Astrocyte (in vitro differentiated cells and primary cell): Measurements from ENCODE around the gene DSE. TPM values are rescaled to one million over a fixed set of nuclear protein-coding genes. Genes with fewer than 3 reads are reported as not detected.

Experiments
- DNase-seq: peaks from one replicate; pipeline ENCODE4 v3.0.0-alpha.2; 2010; ENCODE audit warnings: low read depth
- FAIRE-seq: peaks from 2 replicates; lab custom pipeline; 2011; peaks lifted over from hg19 to GRCh38; lab: Jason Lieb, UNC
- H2AFZ ChIP-seq: 2 replicates; pipeline ENCODE4 v1.6.0; 2012; ENCODE audit warnings: low read depth, low read length, inconsistent platforms
- H3K27ac ChIP-seq: 2 replicates; pipeline ENCODE4 v1.5.1; 2011; ENCODE audit warnings: low read depth, low read length, inconsistent platforms
- H3K27me3 ChIP-seq: 2 replicates; pipeline ENCODE4 v1.6.0; 2011; ENCODE audit warnings: low read length, inconsistent platforms; ENCODE audit not compliant: insufficient read depth
- H3K36me3 ChIP-seq: 2 replicates; pipeline ENCODE4 v1.5.1; 2011; ENCODE audit warnings: low read length, inconsistent platforms; ENCODE audit not compliant: insufficient read depth
- H3K4me1 ChIP-seq: 2 replicates; pipeline ENCODE4 v1.5.1; 2011; ENCODE audit warnings: low read length, inconsistent platforms; ENCODE audit not compliant: insufficient read depth
- H3K4me2 ChIP-seq: 2 replicates; pipeline ENCODE4 v1.6.0; 2012; ENCODE audit warnings: low read length, inconsistent platforms
- H3K4me3 ChIP-seq: 2 replicates; pipeline ENCODE4 v1.5.1; 2011; ENCODE audit warnings: low read depth, mild to moderate bottlenecking, low read length, inconsistent platforms; ENCODE audit not compliant: insufficient read depth
- H3K79me2 ChIP-seq: 2 replicates; pipeline ENCODE4 v1.6.0; 2012; ENCODE audit warnings: mild to moderate bottlenecking, low read length, inconsistent platforms; ENCODE audit not compliant: insufficient read depth
- H3K9ac ChIP-seq: 2 replicates; pipeline ENCODE4 v1.6.0; 2012; ENCODE audit warnings: mild to moderate bottlenecking, low read length, inconsistent platforms
- H3K9me3 ChIP-seq: 2 replicates; pipeline ENCODE4 v1.5.1; 2012; ENCODE audit warnings: low read depth, mild to moderate bottlenecking, low read length, inconsistent platforms; ENCODE audit not compliant: insufficient read depth
- H4K20me1 ChIP-seq: 2 replicates; pipeline ENCODE4 v1.6.0; 2012; ENCODE audit warnings: low read length, inconsistent platforms; ENCODE audit not compliant: insufficient read depth
- H3K27ac Mint-ChIP-seq: one replicate; pipeline ENCODE4 v1.8.0; 2021; ENCODE audit warnings: mild to moderate bottlenecking, mixed read lengths; ENCODE audit not compliant: unreplicated experiment
- H3K27me3 Mint-ChIP-seq: one replicate; pipeline ENCODE4 v1.8.0; 2021; ENCODE audit warnings: low read depth, mixed read lengths; ENCODE audit not compliant: unreplicated experiment
- H3K36me3 Mint-ChIP-seq: one replicate; pipeline ENCODE4 v1.8.0; 2021; ENCODE audit warnings: low read depth, mixed read lengths; ENCODE audit not compliant: unreplicated experiment
- H3K4me1 Mint-ChIP-seq: one replicate; pipeline ENCODE4 v1.8.0; 2021; ENCODE audit warnings: low read depth, mixed read lengths; ENCODE audit not compliant: unreplicated experiment
- H3K4me3 Mint-ChIP-seq: one replicate; pipeline ENCODE4 v1.8.0; 2021; ENCODE audit warnings: mild to moderate bottlenecking, moderate library complexity, mixed read lengths; ENCODE audit not compliant: unreplicated experiment
- H3K9me3 Mint-ChIP-seq: one replicate; pipeline ENCODE4 v1.8.0; 2021; ENCODE audit warnings: mild to moderate bottlenecking, mixed read lengths; ENCODE audit not compliant: unreplicated experiment
- CTCF ChIP-seq: IDR thresholded peaks from 2 replicates; pipeline ENCODE4 v1.5.1; 2011; ENCODE audit warnings: low read depth, mild to moderate bottlenecking, inconsistent platforms, low read length, moderate library complexity; ENCODE audit not compliant: insufficient read depth
- EZH2 ChIP-seq: IDR thresholded peaks from 2 replicates; pipeline ENCODE4 v1.6.1; 2012; ENCODE audit warnings: mild to moderate bottlenecking, low read length, inconsistent platforms; ENCODE audit not compliant: insufficient read depth
- total RNA-seq: library from RNA; stranded (reverse); gene quantifications from 2 replicates; pipeline ENCODE4 v1.2.1, GENCODE V29; 2021

The DSE gene
- total RNA-seq, 1 donor from 2014 or later = 83.2 TPM

GRCh38 chr6:116359835-116360234 lies 10.9 kb upstream of the DSE start:
- H3K4me2 ChIP-seq = no peak overlapping the region
- H3K27ac ChIP-seq = no peak overlapping the region
- no peaks in the 10 kb centered on the region for H3K36me3 ChIP-seq
- Mint-ChIP-seq H3K4me1 (peaks cover 9% of the 10 kb centered on the region), H3K9me3 (no peaks in the 10 kb centered on the region), H3K36me3 (no peaks in the 10 kb centered on the region), H3K4me3 (no peak overlapping the region), H3K27me3 (no peaks in the 10 kb centered on the region), H3K27ac (no peak overlapping the region)
- H2AFZ ChIP-seq = no peak overlapping the region
- no peaks in the 10 kb centered on the region for H3K79me2 ChIP-seq
- no peaks in the 10 kb centered on the region for H3K9me3 ChIP-seq
- no peak overlapping the region for H3K4me3 ChIP-seq
- FAIRE-seq = no peak
- H3K27me3 ChIP-seq = no peaks in the 10 kb centered on the region
- no peaks in the 10 kb centered on the region for H4K20me1 ChIP-seq
- no peak overlapping the region for H3K9ac ChIP-seq
- TF ChIP-seq CTCF = no peak
- no peak for TF ChIP-seq EZH2
- peaks cover 11% of the 10 kb centered on the region for H3K4me1 ChIP-seq
- DNase-seq = no peak

- Mint-ChIP-seq H3K4me3 (no peak overlapping the region), H3K27me3 (no peaks in the 10 kb centered on the region), H3K4me1 (peaks cover 19% of the 10 kb centered on the region), H3K36me3 (no peaks in the 10 kb centered on the region), H3K9me3 (no peaks in the 10 kb centered on the region), H3K27ac (no peak overlapping the region)
- no peaks in the 10 kb centered on the region for H3K36me3 ChIP-seq
- no peaks in the 10 kb centered on the region for H4K20me1 ChIP-seq
- H3K79me2 ChIP-seq = no peaks in the 10 kb centered on the region
- no peak overlapping the region for H3K4me2 ChIP-seq
- no peaks in the 10 kb centered on the region for H3K27me3 ChIP-seq
- no peak for TF ChIP-seq CTCF
- no peak for TF ChIP-seq EZH2
- H3K9me3 ChIP-seq = no peaks in the 10 kb centered on the region
- no peak overlapping the region for H3K4me3 ChIP-seq
- no peak for FAIRE-seq
- DNase-seq = no peak
- H3K27ac ChIP-seq = no peak overlapping the region
- H3K9ac ChIP-seq = no peak overlapping the region
- no peak overlapping the region for H2AFZ ChIP-seq
- peaks cover 11% of the 10 kb centered on the region for H3K4me1 ChIP-seq
Observed at GRCh38 chr6:116362276-116362675, 8.5 kb upstream of the DSE start.

GRCh38 chr6:116363759-116364158 lies 7.0 kb upstream of the DSE start:
- peak overlapping the region; percentile 12 for H3K27ac Mint-ChIP-seq
- FAIRE-seq (peak; percentile 75), DNase-seq (peak; percentile 63)
- no peaks in the 10 kb centered on the region for H3K9me3 Mint-ChIP-seq
- no peaks in the 10 kb centered on the region for H3K9me3 ChIP-seq
- TF ChIP-seq EZH2 (no peak), CTCF (no peak)
- no peaks in the 10 kb centered on the region for H3K36me3 Mint-ChIP-seq
- H3K27me3 ChIP-seq = no peaks in the 10 kb centered on the region
- H3K9ac ChIP-seq = no peak overlapping the region
- H3K4me3 Mint-ChIP-seq = no peak overlapping the region
- peak overlapping the region; percentile 73 for H3K4me2 ChIP-seq
- H3K36me3 ChIP-seq = no peaks in the 10 kb centered on the region
- peaks cover 22% of the 10 kb centered on the region for H3K4me1 Mint-ChIP-seq
- no peak overlapping the region for H2AFZ ChIP-seq
- no peaks in the 10 kb centered on the region for H3K27me3 Mint-ChIP-seq
- no peaks in the 10 kb centered on the region for H3K79me2 ChIP-seq
- H3K4me3 ChIP-seq = peak overlapping the region; percentile 21
- H3K4me1 ChIP-seq = peaks cover 11% of the 10 kb centered on the region
- H3K27ac ChIP-seq = no peak overlapping the region
- no peaks in the 10 kb centered on the region for H4K20me1 ChIP-seq
